ENCODE data around the gene RSAD1. TPM values are rescaled to one million over a fixed set of nuclear protein-coding genes. Genes with fewer than 3 reads are reported as not detected.
A peak's percentile ranks its signal among the peaks of the same experiment; 100 is the strongest.

Gene RSAD1
- polyA plus RNA-seq, 3 donors from 2014 or later = 50.5 to 54.2 (median 54.1) TPM

GRCh38 chr17:50464121-50464520 lies 14.5 kb upstream of the RSAD1 start:
- no peak for DNase-seq
- Mint-ChIP-seq H3K4me1 (peaks cover 6 to 12% of the 10 kb centered on the region in 2 donors), H3K27ac (no peak overlapping the region), H3K36me3 (no peaks in the 10 kb centered on the region), H3K4me3 (no peak overlapping the region), H3K9me3 (peaks cover 0 to 2% (median 0%) of the 10 kb centered on the region in 6 donors), H3K27me3 (ENCODE audit: low read depth in 3 of 3) (peaks cover 0 to 8% (median 0%) of the 10 kb centered on the region in 3 donors)

- Mint-ChIP-seq H3K36me3 (no peaks in the 10 kb centered on the region), H3K27ac (no peak overlapping the region), H3K4me1 (peaks cover 6 to 12% of the 10 kb centered on the region in 2 donors), H3K27me3 (ENCODE audit: low read depth in 3 of 3) (peaks cover 0 to 8% (median 0%) of the 10 kb centered on the region in 3 donors), H3K4me3 (no peak overlapping the region), H3K9me3 (peaks cover 0 to 2% (median 0%) of the 10 kb centered on the region in 6 donors)
- DNase-seq = no peak
These were observed 13.9 kb upstream of the RSAD1 start for GRCh38 chr17:50464736-50465135.

GRCh38 chr17:50465171-50465570 lies 13.5 kb upstream of the RSAD1 start:
- H3K4me1 Mint-ChIP-seq = peaks cover 6 to 12% of the 10 kb centered on the region in 2 donors
- DNase-seq = no peak
- H3K9me3 Mint-ChIP-seq = peaks cover 0 to 2% (median 0%) of the 10 kb centered on the region in 6 donors
- H3K27ac Mint-ChIP-seq = no peak overlapping the region
- peaks cover 0 to 10% (median 3%) of the 10 kb centered on the region in 3 donors for H3K27me3 Mint-ChIP-seq (ENCODE audit: low read depth in 3 of 3)
- no peak overlapping the region for H3K4me3 Mint-ChIP-seq
- no peaks in the 10 kb centered on the region for H3K36me3 Mint-ChIP-seq

- H3K36me3 Mint-ChIP-seq = peaks cover 0 to under 1% (median 0%) of the 10 kb centered on the region in 3 donors
- H3K27me3 Mint-ChIP-seq (ENCODE audit: low read depth in 3 of 3) = peaks cover 0 to 10% (median 5%) of the 10 kb centered on the region in 3 donors
- H3K4me1 Mint-ChIP-seq = peaks cover 6 to 12% of the 10 kb centered on the region in 2 donors
- no peak for DNase-seq
- H3K4me3 Mint-ChIP-seq = no peak overlapping the region
- H3K9me3 Mint-ChIP-seq = peaks cover 0 to 2% (median 0%) of the 10 kb centered on the region in 6 donors
- no peak overlapping the region for H3K27ac Mint-ChIP-seq
These were observed 13.0 kb upstream of the RSAD1 start for GRCh38 chr17:50465635-50466034.

- Mint-ChIP-seq H3K9me3 (peaks cover 0 to 2% (median 0%) of the 10 kb centered on the region in 6 donors), H3K27ac (no peak overlapping the region), H3K36me3 (peaks cover 0 to 4% (median 0%) of the 10 kb centered on the region in 3 donors), H3K27me3 (ENCODE audit: low read depth in 3 of 3) (peaks cover 4 to 10% (median 8%) of the 10 kb centered on the region in 3 donors), H3K4me3 (no peak overlapping the region), H3K4me1 (peaks cover 6 to 12% of the 10 kb centered on the region in 2 donors)
- DNase-seq = no peak
These were observed 12.1 kb upstream of the RSAD1 start for GRCh38 chr17:50466371-50467113.

GRCh38 chr17:50467114-50467854 lies 11.4 kb upstream of the RSAD1 start:
- Mint-ChIP-seq H3K27me3 (ENCODE audit: low read depth in 3 of 3) (peaks cover 4 to 8% (median 8%) of the 10 kb centered on the region in 3 donors), H3K9me3 (peaks cover 0 to 2% (median 0%) of the 10 kb centered on the region in 6 donors), H3K36me3 (peaks cover 0 to 4% (median 0%) of the 10 kb centered on the region in 3 donors), H3K4me1 (peaks cover 6 to 12% of the 10 kb centered on the region in 2 donors), H3K4me3 (peak overlapping the region in 2 of 5 donors; percentile 3 to 7), H3K27ac (no peak overlapping the region)
- DNase-seq = no peak

GRCh38 chr17:50467855-50468303 lies 10.8 kb upstream of the RSAD1 start:
- DNase-seq = no peak
- peaks cover 6 to 12% of the 10 kb centered on the region in 2 donors for H3K4me1 Mint-ChIP-seq
- H3K9me3 Mint-ChIP-seq = peaks cover 0 to 2% (median 0%) of the 10 kb centered on the region in 6 donors
- H3K4me3 Mint-ChIP-seq = peak overlapping the region in 1 of 5 donors; percentile 64
- H3K27me3 Mint-ChIP-seq (ENCODE audit: low read depth in 3 of 3) = peaks cover 4 to 10% (median 8%) of the 10 kb centered on the region in 3 donors
- no peak overlapping the region for H3K27ac Mint-ChIP-seq
- peaks cover 0 to 4% (median under 1%) of the 10 kb centered on the region in 3 donors for H3K36me3 Mint-ChIP-seq

GRCh38 chr17:50468304-50469207 lies 10.1 kb upstream of the RSAD1 start, which contains the start of gene CHAD:
TSS of gene CHAD (minus strand) at chr17:50468880. CDS start at chr17:50468813, 67 bp downstream.
- Mint-ChIP-seq H3K9me3 (peaks cover 0 to 2% (median 0%) of the 10 kb centered on the region in 6 donors), H3K27me3 (ENCODE audit: low read depth in 3 of 3) (peaks cover 4 to 10% (median 8%) of the 10 kb centered on the region in 3 donors), H3K36me3 (peaks cover 0 to 9% (median 7%) of the 10 kb centered on the region in 3 donors), H3K4me1 (peaks cover 6 to 12% of the 10 kb centered on the region in 2 donors), H3K4me3 (peak within 1 kb of the TSS; percentile 21 to 64 (median 47)), H3K27ac (no peak within 1 kb of the TSS)
- no peak for DNase-seq

GRCh38 chr17:50469208-50469605 lies 9.5 kb upstream of the RSAD1 start:
- Mint-ChIP-seq H3K27ac (no peak overlapping the region), H3K27me3 (ENCODE audit: low read depth in 3 of 3) (peaks cover 4 to 10% (median 8%) of the 10 kb centered on the region in 3 donors), H3K4me1 (peaks cover 6 to 12% of the 10 kb centered on the region in 2 donors), H3K36me3 (peaks cover 0 to 11% (median 9%) of the 10 kb centered on the region in 3 donors), H3K4me3 (no peak overlapping the region), H3K9me3 (peaks cover 0 to 2% (median 0%) of the 10 kb centered on the region in 6 donors)
- DNase-seq = no peak

- Mint-ChIP-seq H3K27me3 (ENCODE audit: low read depth in 3 of 3) (peaks cover 4 to 10% (median 8%) of the 10 kb centered on the region in 3 donors), H3K4me3 (no peak overlapping the region), H3K9me3 (peaks cover 0 to 2% (median 0%) of the 10 kb centered on the region in 6 donors), H3K36me3 (peaks cover 0 to 11% (median 9%) of the 10 kb centered on the region in 3 donors), H3K27ac (no peak overlapping the region), H3K4me1 (peaks cover 6 to 12% of the 10 kb centered on the region in 2 donors)
- no peak for DNase-seq
These were observed 8.9 kb upstream of the RSAD1 start for GRCh38 chr17:50469671-50470305.

GRCh38 chr17:50470426-50470825 lies 8.2 kb upstream of the RSAD1 start:
- Mint-ChIP-seq H3K27me3 (ENCODE audit: low read depth in 3 of 3) (peaks cover 4 to 10% (median 8%) of the 10 kb centered on the region in 3 donors), H3K4me3 (no peak overlapping the region), H3K4me1 (peaks cover 6 to 12% of the 10 kb centered on the region in 2 donors), H3K36me3 (peaks cover 0 to 11% (median 9%) of the 10 kb centered on the region in 3 donors), H3K27ac (no peak overlapping the region), H3K9me3 (peaks cover 0 to 2% (median 0%) of the 10 kb centered on the region in 6 donors)
- no peak for DNase-seq

Data from immature natural killer cell (primary cell).